Inferior parietal cortex (tissue), 1 donor: ENCODE data around the gene MTMR3.
"Not testable (repeated sequence)": the region's sequence is repeated elsewhere in the genome, so short reads cannot be mapped to it uniquely, and the experiment has no call there.

Experiments
- DNase-seq: peaks from one replicate; pipeline ENCODE4 v3.0.0-alpha.2; 2016; ENCODE audit errors: extremely low spot score

MTMR3 gene

GRCh38 chr22:30054067-30054763, 171.2 kb downstream of the MTMR3 start:
- DNase-seq = no peak

DNA sequence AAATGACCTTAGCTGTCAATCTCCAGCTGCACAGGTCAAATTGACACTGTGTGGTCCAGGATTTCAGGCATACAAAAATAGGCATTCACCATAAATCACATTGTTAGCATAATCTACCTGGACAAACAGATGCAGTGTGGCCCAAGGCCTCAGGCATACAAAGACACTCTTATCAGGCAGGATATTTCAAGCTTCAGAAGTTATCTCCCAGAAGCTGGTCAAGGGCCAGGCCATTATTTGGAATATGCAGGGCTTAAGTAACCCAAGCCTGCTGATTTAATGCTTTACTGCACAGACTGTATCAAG, 171.7 kb downstream of the MTMR3 start:
- DNase-seq = no peak

- DNase-seq = no peak
Measured at GRCh38 chr22:30056015-30056414, 173.0 kb downstream of the MTMR3 start.

- DNase-seq = no peak
Measured at GRCh38 chr22:30057375-30057774, 174.4 kb downstream of the MTMR3 start.

- DNase-seq = not testable (repeated sequence)
Measured at GRCh38 chr22:30059346-30060020, 176.5 kb downstream of the MTMR3 start.

DNA sequence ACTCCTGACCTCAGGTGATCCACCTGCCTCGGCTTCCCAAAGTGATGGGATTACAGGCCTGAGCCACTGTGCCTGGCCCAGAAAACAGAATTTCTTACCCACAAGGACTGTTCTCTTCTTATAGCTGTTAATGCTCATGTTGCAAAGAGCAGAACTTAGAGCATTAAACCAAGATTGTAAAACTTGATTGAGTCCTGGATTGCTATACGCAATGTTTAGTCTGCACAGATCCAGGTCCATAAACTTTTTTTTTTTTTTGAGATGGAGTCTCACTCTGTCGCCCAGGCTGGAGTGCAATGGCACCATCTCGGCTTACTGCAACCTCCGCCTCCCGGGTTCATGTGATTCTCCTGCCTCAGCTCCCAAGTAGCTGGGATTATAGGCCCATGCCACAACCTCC, 178.1 kb downstream of the MTMR3 start:
- DNase-seq = not testable (repeated sequence)

DNA sequence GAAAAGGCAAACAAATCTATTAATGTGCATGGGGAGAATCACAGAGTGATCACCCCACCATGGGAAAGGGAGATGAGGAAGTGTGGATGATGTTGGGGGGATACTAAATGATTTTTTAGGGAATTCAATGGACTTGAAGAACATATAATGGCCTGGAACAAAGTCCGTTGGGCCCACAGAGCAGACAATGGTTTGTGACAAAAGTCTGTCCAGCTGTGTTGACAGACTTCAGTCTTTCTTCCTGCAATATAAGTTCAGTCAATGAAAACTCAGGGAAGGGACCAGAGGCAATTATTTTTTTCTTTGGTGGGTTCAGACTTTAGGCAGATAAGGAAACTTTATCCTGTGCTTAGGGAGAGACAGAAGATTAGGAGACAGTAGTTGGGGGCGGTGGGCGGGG, 179.3 kb downstream of the MTMR3 start:
- no peak for DNase-seq

DNA sequence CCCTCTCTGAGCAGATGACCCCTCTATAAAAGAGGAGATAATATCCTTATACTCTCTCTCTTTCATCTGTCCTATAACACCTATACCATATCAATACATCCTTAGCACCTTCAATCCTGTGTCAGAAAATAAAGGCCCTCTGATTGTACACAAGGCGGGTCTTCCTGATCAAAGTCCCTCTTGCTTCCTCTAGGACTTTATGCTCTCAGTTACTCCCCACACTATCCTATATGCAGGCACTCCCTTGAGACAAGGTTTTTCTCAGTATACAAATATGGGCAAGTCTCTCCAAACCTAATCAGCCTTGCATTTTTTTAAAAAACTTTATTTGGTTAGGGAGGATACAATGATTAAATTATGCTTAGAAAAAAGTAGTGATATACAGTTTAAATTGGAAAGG, 180.0 kb downstream of the MTMR3 start:
- DNase-seq = no peak

DNA sequence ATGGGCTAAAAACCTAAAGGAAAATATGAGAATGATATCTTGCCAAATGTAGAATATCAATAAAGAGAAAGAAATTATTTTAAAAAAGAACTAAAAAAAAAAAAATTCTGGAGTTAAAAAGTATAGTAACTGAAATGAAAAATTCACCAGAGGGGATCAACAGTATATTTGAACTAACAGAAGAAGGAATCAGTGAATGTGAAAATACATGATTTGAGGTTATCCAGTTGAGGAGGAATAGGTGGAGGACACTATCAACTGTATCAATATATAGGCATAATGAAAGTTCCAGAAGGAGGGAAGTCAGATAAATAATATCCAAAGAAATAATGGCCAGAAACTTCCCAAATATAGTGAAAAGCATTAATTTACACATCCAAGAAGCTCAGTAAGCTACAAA, 181.2 kb downstream of the MTMR3 start:
- DNase-seq = no peak

DNA sequence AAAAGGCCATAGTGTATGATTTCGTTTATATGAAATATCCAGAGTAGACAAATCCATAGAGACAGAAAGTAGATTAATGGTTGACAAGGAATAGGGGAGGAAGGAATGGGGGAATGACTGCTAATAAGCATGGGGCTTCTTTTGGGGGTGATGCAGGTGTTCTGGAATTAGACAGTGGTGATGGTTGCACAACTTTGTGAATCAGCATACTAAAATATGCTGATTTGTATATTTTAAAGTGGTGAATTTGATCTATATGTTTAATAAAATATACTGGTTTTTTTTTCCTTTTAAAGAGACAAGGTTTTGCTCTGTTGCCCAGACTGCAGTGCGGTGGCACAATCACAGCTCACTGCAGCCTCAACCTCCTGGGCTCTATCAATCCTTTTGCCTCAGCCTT, 190.8 kb downstream of the MTMR3 start:
- DNase-seq = no peak

DNA sequence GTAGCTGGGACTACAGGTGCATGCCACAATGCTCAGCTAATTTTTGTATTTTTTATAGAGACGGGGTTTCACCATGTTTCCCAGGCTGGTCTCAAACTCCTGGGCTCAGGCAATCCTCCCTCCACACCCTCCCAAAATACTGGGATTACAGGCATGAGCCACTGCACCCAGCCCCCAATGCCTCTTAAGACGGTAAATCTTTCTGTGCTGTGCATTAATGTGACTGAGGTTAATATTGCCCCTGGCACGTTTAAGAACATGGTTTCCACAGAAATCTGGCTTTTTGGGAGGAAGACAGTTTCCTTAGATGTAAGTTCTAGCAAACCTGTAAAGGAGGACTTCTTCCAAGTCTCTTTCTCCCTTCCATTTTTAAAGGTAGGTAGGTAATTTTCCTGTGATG, 191.2 kb downstream of the MTMR3 start:
- no peak for DNase-seq

DNA sequence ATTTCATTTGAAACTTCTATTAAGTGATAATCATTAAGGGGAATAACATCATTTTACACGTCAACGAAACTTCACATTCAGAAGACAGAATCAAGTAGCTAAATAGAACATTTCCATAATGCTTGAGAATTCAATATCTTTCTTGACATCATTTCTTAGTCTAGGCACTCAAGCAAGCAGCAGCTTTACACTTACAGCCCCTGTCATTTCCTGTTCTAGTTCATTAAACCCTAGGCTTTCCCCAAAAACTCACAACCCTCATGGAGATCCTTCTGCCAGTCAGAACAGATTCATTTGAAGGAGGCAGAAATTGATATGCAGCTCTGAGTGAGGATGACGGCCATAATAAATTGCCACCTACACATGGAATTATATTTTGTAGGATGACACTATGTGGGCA, 192.0 kb downstream of the MTMR3 start:
- no peak for DNase-seq

DNA sequence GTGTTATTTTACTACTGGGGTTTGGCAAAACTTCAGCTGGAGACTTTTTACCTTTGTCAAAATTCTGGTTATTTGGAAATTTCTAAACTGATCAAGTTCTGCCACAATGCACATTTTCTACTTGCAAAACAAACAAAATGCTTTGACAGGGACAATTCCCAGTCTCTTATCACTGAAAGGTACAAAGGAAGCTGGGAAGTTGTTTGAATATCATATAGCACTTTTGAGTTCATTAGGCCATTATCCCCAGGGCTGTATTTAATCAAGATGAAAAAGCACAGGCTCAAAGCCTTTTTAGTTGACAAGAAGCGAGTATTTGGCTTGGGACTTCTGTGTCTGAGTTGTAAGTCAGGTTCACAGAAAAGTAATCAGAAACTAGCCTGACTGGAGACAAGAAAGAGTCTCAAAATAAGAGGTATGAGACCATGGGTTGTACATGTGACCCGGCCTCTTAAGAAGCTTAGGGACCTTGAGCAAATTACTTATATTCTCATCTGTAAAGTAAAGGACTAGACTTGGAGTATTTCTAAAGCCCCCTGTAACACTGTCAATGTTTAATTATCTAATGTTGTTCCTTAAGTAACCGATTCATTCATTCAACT, 194.4 kb downstream of the MTMR3 start:
- no peak for DNase-seq

DNA sequence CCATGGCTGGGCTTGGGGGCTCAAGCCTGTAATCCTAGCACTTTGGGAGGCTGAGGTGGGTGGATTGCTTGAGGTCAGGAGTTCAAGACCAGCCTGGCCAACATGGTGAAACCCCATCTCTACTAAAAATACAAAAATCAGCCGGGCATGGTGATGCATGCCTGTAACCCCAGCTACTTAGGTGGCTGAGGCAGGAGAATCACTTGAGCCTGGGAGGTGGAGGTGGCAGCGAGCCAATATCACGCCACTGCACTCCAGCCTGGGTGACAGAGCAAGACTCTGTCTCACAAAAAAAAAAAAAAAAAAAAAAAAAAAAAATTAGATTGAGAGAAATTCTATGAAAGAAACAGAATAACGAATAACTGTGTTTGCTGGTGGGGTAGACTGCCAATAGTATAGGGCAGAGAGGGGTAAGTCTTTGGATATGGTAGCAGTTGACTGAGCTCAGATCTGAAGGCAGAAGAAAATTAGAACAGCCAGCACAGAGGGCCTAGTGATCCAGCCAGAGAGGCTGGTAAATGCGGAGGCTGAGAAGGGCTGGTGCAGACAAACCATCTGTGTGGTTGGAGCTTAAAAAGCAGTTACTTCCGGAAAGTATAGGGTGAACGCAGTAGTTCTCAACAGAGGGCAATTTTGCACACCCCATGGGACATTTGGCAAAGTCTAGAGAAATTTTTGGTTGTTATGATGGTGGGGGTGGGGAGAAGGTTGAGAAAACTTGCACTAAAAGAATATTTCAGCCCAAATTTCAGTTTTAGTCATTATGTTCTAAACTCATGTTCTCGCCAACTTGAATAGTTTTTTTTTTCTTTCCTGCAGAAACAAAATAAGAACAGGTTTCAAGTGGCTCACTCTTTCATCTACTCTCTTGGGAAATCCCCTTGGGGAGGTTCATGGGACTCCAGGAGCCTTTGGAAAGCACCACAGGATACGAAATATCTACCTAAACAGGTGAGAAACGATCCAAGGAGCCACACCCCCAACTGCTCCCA, 195.6 kb downstream of the MTMR3 start:
- peak; percentile 15 for DNase-seq

GRCh38 chr22:30079952-30080533, 197.1 kb downstream of the MTMR3 start, which contains the start of gene HORMAD2:
HORMAD2 (plus strand) TSS chr22:30080464; CDS start chr22:30093953, 13,489 bp downstream.
- no peak for DNase-seq
